HL-60/S4 (cell line): Measurements from ENCODE around the gene PTP4A2.
"Not testable (repeated sequence)": the region's sequence is repeated elsewhere in the genome, so short reads cannot be mapped to it uniquely, and the experiment has no call there.

Experiments
- in situ Hi-C: fragments of 300-500 bp; cut with MboI; formaldehyde crosslinking; loops from 2 replicates; pipeline ENCODE4 v1.14.3; 2022; ENCODE audit warnings: low sequenced_read_pairs

Gene PTP4A2

DNA sequence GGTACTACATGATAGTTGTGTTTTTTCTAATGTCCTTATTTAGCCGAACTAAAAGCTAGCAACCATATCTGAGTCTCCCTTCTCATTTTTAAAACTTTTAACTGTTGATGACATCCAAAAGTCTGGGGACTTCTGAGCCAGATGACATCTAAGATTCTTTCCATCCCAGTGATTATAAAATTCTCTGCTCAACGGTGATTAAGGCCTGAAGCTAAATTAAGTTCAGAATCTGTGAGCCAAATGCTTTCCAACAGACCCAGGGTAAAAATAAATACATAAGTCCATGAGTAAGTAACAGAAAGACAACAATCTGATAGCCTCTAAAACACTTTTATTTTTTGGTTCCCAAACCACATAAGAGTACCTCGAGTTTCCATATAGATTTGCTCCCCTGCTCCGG, 13.1 kb upstream of the PTP4A2 start:
- in situ Hi-C loops = no loop called here

- in situ Hi-C loops = no loop called here
These were observed 11.7 kb upstream of the PTP4A2 start for GRCh38 chr1:31949862-31950261.

DNA sequence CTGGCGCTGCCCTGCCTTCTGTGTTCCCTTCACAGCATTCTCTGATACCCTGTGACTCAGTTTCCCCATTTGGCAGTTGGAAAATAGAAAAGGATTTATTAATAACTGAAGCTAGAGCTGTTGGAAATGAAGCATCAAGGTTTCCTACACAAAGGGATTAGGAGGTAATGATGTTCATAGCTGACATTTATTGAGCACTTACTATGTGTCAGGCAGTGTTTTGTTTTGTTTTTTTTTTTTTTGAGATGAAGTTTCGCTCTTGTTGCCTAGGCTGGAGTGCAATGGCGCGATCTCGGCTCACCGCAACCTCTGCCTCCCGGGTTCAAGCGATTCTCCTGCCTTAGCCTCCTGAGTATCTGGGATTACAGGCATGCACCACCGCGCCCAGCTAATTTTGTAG, 7.5 kb upstream of the PTP4A2 start:
- in situ Hi-C loops = not testable (repeated sequence)

GRCh38 chr1:31944205-31945089, 6.3 kb upstream of the PTP4A2 start:
- in situ Hi-C loops = no loop called here

- in situ Hi-C loops = no loop called here
These were observed 5.5 kb upstream of the PTP4A2 start for GRCh38 chr1:31943546-31944184.

DNA sequence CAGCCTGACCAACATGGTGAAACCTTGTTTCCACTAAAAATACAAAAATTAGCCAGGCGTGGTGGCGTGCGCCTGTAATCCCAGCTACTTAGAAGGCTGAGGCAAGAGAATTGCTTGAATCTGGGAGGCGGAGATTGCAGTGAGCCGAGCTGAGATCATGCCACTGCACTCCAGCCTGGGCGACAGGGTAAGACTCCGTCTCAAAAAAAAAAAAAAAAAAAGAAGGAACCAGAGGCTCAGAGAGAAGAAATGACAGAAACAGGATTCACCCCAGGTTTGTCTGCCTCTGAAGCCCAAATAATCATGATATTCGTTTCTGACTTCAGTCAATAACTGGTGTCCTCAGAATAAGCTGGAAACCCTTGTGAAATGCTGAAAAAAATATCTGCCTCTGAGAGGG, 3.9 kb upstream of the PTP4A2 start:
- in situ Hi-C loops = not testable (repeated sequence)

DNA sequence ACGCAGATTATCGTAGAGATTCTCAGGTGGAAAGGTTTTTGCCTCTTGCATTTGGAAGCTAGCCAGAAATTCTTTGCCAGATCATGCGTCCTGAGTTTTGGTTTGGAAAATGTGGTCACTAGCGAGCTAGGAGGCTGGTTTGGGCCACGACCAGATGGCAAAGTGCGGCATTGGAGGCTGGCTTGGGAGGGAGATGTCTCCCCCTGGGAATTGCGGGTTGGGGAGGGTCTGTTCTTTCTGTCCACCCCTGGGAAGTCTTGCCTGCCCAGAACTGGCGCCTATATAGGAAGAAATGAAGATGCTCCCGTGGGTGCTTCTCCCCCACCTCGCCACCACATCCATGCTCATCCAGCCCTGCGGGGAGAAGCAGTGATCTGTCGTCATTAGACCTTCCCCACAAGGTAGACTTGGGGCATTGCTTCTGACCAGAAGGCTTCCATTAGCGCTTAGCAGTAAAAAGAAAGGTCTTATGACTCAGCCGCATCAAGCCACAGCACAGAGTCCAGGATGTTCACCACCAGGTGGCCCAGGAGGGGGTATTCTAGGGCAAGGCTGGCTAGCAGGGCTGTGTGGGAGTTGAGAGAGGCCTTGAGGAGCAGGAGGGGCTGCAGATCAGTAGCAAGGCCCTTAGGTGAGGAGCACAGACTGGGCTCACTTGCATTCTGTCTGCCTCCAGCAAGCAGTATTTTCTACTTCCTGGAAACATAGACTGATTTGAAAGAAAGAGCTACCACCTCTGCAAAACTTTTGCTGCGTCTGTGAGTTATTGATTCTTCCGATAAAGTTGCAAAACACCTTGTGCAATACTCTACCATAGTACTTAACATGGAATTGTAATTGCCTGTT, 1.5 kb upstream of the PTP4A2 start:
- in situ Hi-C loops = no loop called here

DNA sequence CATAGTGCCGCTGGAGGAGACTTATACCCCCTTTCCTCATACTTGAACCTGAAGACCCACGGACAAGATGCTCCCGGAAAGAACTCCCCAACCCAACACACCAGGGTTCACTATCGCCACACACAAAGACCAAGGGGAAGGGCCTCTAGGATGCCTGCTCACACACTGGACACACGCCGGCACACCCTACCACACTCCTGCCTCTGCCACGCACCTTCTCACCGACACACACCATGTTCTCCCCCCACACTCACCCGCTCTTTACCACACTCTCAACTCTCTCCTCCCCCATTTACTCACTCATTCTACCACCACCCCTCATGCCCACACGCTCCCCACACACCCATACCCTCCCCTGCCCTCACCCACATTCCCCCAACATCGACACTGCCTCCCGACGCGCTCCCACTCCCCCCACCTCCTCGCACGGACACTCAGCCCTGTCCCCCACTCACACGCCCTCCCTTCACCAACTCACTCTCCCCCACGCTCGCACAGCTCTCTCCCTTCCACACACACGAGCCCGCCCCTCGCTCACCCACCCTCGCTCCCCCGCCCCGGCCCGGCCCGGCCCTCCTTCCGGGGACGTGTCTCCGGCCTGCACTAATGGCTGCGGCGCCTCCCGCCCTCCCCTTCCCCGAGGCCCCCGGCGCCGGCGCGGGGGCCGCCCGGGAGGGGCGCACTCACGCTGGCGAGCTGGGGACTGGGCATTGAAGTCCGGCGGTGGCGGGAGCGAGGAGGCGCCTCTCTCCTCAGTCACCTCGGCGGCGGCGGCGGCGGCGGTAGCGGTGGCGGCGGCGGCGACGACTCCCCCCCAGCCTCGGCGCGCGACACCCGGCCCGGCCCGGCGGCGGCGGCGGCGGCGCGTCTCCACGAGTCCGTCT, 626 bp downstream of the PTP4A2 start:
- in situ Hi-C loops = no loop called here

GRCh38 chr1:31936981-31937299, 1.2 kb downstream of the PTP4A2 start:
- in situ Hi-C loops = no loop called here

- in situ Hi-C loops = no loop called here
These were observed 1.7 kb downstream of the PTP4A2 start for GRCh38 chr1:31936278-31936980.

- in situ Hi-C loops = no loop called here
These were observed 3.2 kb downstream of the PTP4A2 start for GRCh38 chr1:31934706-31935629.

DNA sequence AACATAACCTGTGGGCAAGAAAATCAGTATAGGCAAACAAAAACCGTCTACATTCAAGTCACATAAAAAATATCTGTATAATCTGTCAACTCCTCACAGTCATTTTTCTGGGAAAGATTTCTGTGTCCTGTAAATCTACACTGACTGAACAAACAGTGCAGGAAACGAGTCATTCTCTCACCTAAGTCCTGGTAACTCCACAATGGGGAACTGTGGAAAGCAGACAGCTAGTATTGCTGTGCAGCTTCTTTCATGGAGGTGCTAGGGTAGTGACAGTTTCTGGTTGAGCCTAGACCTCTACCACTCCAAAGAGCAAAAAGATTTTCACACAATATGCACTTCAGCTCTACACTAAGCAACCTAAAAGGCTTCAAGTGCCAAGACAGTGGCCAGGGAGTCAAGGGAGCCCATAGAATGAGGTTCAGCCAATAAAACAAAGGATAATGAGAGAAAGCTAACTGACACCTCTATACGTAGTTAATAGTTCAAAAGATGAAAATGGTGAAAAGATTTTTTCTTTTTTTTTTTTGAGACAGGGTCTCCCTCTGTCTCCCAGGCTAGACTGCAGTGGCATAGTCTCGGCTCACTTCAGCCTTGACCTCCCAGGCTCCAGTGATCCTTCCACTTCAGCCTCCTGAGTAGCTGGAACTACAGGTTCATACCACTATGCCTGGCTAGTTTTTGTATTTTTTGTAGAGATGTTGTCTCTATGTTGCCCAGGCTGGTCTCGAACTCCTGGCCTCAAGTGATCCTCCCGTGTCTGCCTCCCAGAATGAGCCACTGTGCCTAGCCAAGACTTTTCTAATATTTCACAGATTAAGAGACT, 5.5 kb downstream of the PTP4A2 start:
- in situ Hi-C loops = no loop called here

DNA sequence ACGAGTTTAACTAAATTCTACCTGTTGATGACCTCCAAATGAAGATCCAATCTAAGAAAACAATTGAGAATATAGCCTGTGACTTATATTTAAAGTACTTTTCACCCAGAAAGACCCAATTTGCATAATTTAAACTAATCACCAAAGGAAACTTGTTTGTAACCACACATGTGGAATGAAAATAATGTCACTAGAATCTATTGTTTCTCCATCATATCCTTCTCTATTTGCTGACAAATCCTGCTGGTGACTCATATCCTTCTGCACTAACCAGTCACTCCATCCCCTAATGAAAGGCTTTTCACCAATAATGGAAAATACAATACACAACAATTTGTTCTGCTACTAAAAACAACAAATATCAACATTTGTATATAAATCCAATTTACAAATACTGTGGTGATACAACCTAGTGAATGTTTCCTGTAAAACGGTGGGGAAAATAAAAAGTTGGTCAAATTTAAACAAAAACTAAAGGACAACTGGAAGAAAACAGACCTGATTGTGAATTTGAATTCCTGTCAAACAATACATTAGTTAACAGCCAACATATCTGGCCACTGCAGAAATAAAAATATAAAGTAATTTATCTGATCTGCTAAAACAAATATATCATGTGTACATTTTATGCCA, 6.5 kb downstream of the PTP4A2 start:
- in situ Hi-C loops = no loop called here

DNA sequence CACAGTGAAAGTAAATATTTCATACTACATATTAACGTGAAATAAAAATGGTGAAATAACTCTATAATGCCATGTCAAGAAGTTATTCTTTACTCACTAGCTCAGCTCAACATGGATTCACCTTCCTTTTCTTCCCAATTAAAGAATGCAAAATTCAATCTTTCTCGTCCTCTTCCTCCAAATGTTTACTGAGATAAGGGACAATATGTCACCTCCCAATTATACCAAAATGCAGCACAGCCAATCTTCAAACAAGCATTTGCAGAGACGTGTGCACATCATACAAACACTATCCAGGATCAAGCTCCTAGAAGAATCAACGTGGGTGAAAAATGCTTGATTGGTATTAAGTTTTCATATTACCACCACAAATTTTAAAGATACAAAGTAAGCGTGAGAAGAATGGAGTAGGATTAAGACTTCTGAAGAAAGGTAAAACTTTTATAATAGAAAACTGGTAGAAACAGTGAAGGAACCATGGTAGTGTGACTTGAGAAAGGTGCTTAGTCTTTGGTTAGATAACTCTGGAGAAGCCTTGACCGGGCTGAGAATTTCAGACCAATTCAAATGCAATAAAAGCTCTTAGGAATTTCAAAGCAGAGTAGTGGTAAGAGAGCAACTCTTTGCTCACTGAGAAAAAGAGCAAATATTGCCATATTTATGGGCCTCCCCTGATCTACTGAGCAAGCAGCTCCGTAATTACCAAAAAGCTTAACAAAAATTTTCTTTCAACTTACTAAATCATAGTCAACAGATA, 7.2 kb downstream of the PTP4A2 start:
- in situ Hi-C loops = no loop called here

- in situ Hi-C loops = no loop called here
These were observed 10.5 kb downstream of the PTP4A2 start for GRCh38 chr1:31927661-31927980.

GRCh38 chr1:31926853-31927660, 11.1 kb downstream of the PTP4A2 start:
- in situ Hi-C loops = no loop called here
